Heart left ventricle (tissue), 11 donors: ENCODE measurements around the gene ZNF576. TPM values are rescaled to one million over a fixed set of nuclear protein-coding genes. Genes with fewer than 3 reads are reported as not detected.

Source experiments
- polyA plus RNA-seq, 2 donors: library from polyadenylated mRNA; stranded (reverse); fragments of 200-250 nt; gene quantifications; one replicate each; pipeline ENCODE4 v1.2.3, GENCODE V29; 2013
- total RNA-seq, 9 donors: library from RNA; depleted of rRNA in 2 of 9; stranded (reverse); fragments of >200 nt in 2 of 9; fragmentation: NEBNext Ultra II Directional in 3 of 9; extraction: Animal tissue kit (Norgen Biotek cat#: 25700) in 3 of 9; gene quantifications; one replicate each; pipeline versions ENCODE4 v1.1.0 to v1.2.4, GENCODE V29; 2016 to 2023
- donor health status: ischemic (EF 13 %, LVEDD 7.1; RV severe dilation, severe dysfunction).
- donor health status: healthy with polysubstance abuse.
- donor health status: DM: no; HTN: yes; CAD: no.
- donor health status: DM: no; HTN: no; CAD: no.
- donor health status: ischemic (EF 25% LVEDD 5.7; RV mildly dilated, moderate dysfunction).
- donor health status: healthy.
- donor health status: DM: yes; HTN: yes; CAD: no.
- donor health status: PGD.
- donor health status: nonischemic (EF 23%, LVEDD 6.1; RV moderate dilation, normal function).

Gene ZNF576
- total and polyA plus RNA-seq, 11 donors, result 8.9 to 22.4 (median 11.8) TPM

Other genes with a start within 250 kb of the ZNF576 start
- 1 to 10 TPM in 2 of 9 donors, under 1 TPM in 5, not detected in 2; 0.21 to 6.4 (median 0.60) TPM for gene CD177, start 242.9 kb upstream of the ZNF576 start, total RNA-seq
- gene CD177, start 242.9 kb upstream of the ZNF576 start, polyA plus RNA-seq, result under 1 TPM in 1 of 2 donors, not detected in 1; 0.14 TPM
- not detected for gene TEX101, start 181.7 kb upstream of the ZNF576 start, total RNA-seq
- not detected for gene TEX101, start 181.7 kb upstream of the ZNF576 start, polyA plus RNA-seq
- gene LYPD3, start 131.0 kb upstream of the ZNF576 start, total RNA-seq, result under 1 TPM in 5 of 9 donors, not detected in 4; 0.21 to 0.77 (median 0.37) TPM
- under 1 TPM; 0.08 to 0.46 TPM for gene LYPD3, start 131.0 kb upstream of the ZNF576 start, polyA plus RNA-seq
- 10 to 100 TPM in 1 of 9 donors, 1 to 10 TPM in 8; 2.4 to 11.6 (median 6.4) TPM for gene PHLDB3, start 91.8 kb upstream of the ZNF576 start, total RNA-seq
- gene PHLDB3, start 91.8 kb upstream of the ZNF576 start, polyA plus RNA-seq, result 1 to 10 TPM; 4.3 to 5.7 TPM
- 10 to 100 TPM in 8 of 9 donors, 1 to 10 TPM in 1; 9.0 to 27.6 (median 14.2) TPM for gene ETHE1, start 69.4 kb upstream of the ZNF576 start, total RNA-seq
- 10 to 100 TPM in 1 of 2 donors, 1 to 10 TPM in 1; 6.0 to 21.2 TPM for gene ETHE1, start 69.4 kb upstream of the ZNF576 start, polyA plus RNA-seq
- gene ZNF575, start 63.4 kb upstream of the ZNF576 start, total RNA-seq, result 1 to 10 TPM in 5 of 9 donors, under 1 TPM in 2, not detected in 2; 0.58 to 1.9 (median 1.3) TPM
- gene ZNF575, start 63.4 kb upstream of the ZNF576 start, polyA plus RNA-seq, result under 1 TPM; 0.38 to 0.65 TPM
- gene XRCC1, start 21.1 kb upstream of the ZNF576 start, total RNA-seq, result 10 to 100 TPM; 11.2 to 21.3 (median 16.6) TPM
- 10 to 100 TPM; 11.3 to 19.3 TPM for gene XRCC1, start 21.1 kb upstream of the ZNF576 start, polyA plus RNA-seq
- gene PINLYP, start 20.8 kb upstream of the ZNF576 start, total RNA-seq, result 1 to 10 TPM in 5 of 9 donors, under 1 TPM in 3, not detected in 1; 0.76 to 4.3 (median 1.1) TPM
- gene PINLYP, start 20.8 kb upstream of the ZNF576 start, polyA plus RNA-seq, result 1 to 10 TPM; 3.0 to 4.0 TPM
- gene IRGQ, start 461 bp upstream of the ZNF576 start, total RNA-seq, result 10 to 100 TPM; 21.1 to 36.1 (median 24.9) TPM
- gene IRGQ, start 461 bp upstream of the ZNF576 start, polyA plus RNA-seq, result 10 to 100 TPM in 1 of 2 donors, 1 to 10 TPM in 1; 7.4 to 11.9 TPM
- gene SRRM5, start 15.5 kb downstream of the ZNF576 start, total RNA-seq, result under 1 TPM in 7 of 9 donors, not detected in 2; 0.07 to 0.35 (median 0.16) TPM
- under 1 TPM; 0.15 to 0.80 TPM for gene SRRM5, start 15.5 kb downstream of the ZNF576 start, polyA plus RNA-seq
- gene ZNF428, start 23.0 kb downstream of the ZNF576 start, total RNA-seq, result 10 to 100 TPM; 25.1 to 40.4 (median 31.3) TPM
- 10 to 100 TPM; 29.5 to 64.5 TPM for gene ZNF428, start 23.0 kb downstream of the ZNF576 start, polyA plus RNA-seq
- gene CADM4, start 43.3 kb downstream of the ZNF576 start, total RNA-seq, result 10 to 100 TPM in 2 of 9 donors, 1 to 10 TPM in 7; 4.6 to 13.2 (median 7.8) TPM
- gene CADM4, start 43.3 kb downstream of the ZNF576 start, polyA plus RNA-seq, result 10 to 100 TPM; 10.7 to 12.2 TPM
- gene PLAUR, start 73.6 kb downstream of the ZNF576 start, total RNA-seq, result 10 to 100 TPM in 2 of 9 donors, 1 to 10 TPM in 7; 2.3 to 44.1 (median 4.7) TPM
- 10 to 100 TPM in 1 of 2 donors, 1 to 10 TPM in 1; 4.0 to 17.8 TPM for gene PLAUR, start 73.6 kb downstream of the ZNF576 start, polyA plus RNA-seq
- not detected for gene IRGC, start 119.5 kb downstream of the ZNF576 start, total RNA-seq
- not detected for gene IRGC, start 119.5 kb downstream of the ZNF576 start, polyA plus RNA-seq
- gene SMG9, start 158.4 kb downstream of the ZNF576 start, total RNA-seq, result 10 to 100 TPM in 6 of 9 donors, 1 to 10 TPM in 3; 5.8 to 27.7 (median 14.6) TPM
- gene SMG9, start 158.4 kb downstream of the ZNF576 start, polyA plus RNA-seq, result 10 to 100 TPM; 15.6 to 19.9 TPM
- gene KCNN4, start 184.4 kb downstream of the ZNF576 start, total RNA-seq, result 1 to 10 TPM in 2 of 9 donors, under 1 TPM in 7; 0.15 to 3.7 (median 0.63) TPM
- gene KCNN4, start 184.4 kb downstream of the ZNF576 start, polyA plus RNA-seq, result 1 to 10 TPM in 1 of 2 donors, under 1 TPM in 1; 0.46 to 1.1 TPM
- 1 to 10 TPM in 8 of 9 donors, under 1 TPM in 1; 0.37 to 7.9 (median 1.4) TPM for gene LYPD5, start 205.9 kb downstream of the ZNF576 start, total RNA-seq
- 1 to 10 TPM in 1 of 2 donors, under 1 TPM in 1; 0.34 to 1.9 TPM for gene LYPD5, start 205.9 kb downstream of the ZNF576 start, polyA plus RNA-seq
- gene ZNF283, start 230.7 kb downstream of the ZNF576 start, total RNA-seq, result 10 to 100 TPM in 6 of 9 donors, 1 to 10 TPM in 3; 4.6 to 13.4 (median 11.9) TPM
- gene ZNF283, start 230.7 kb downstream of the ZNF576 start, polyA plus RNA-seq, result 1 to 10 TPM; 4.8 to 5.0 TPM